ENCODE data around the gene CNTNAP2. TPM values are rescaled to one million over a fixed set of nuclear protein-coding genes. Genes with fewer than 3 reads are reported as not detected.
"Not testable (repeated sequence)": the region's sequence is repeated elsewhere in the genome, so short reads cannot be mapped to it uniquely, and the experiment has no call there.

CNTNAP2 gene
- total and polyA plus RNA-seq, 8 donors, result 0.09 to 1.1 (median 0.38) TPM

GRCh38 chr7:147586110-147586509 is 1469.5 kb downstream of the CNTNAP2 start:
- WGBS, 2 donors, result 33 to 36% methylated on average over 1 of the region's 1 CpG
- H3K27ac ChIP-seq, result no peak overlapping the region
- no peak overlapping the region for H3K4me3 ChIP-seq
- FAIRE-seq (no peak), ATAC-seq (no peak), DNase-seq (no peak)
- H3K4me1 ChIP-seq, result no peaks in the 10 kb centered on the region
- no peaks in the 10 kb centered on the region for H3K27me3 ChIP-seq
- no peak for TF ChIP-seq CTCF (IDR thresholded peaks at IDR 0.05)
- intact Hi-C loops (cut with DNase I), result no loop called here
- H3K36me3 ChIP-seq, result no peaks in the 10 kb centered on the region
- no peaks in the 10 kb centered on the region for H3K9me3 ChIP-seq

DNA sequence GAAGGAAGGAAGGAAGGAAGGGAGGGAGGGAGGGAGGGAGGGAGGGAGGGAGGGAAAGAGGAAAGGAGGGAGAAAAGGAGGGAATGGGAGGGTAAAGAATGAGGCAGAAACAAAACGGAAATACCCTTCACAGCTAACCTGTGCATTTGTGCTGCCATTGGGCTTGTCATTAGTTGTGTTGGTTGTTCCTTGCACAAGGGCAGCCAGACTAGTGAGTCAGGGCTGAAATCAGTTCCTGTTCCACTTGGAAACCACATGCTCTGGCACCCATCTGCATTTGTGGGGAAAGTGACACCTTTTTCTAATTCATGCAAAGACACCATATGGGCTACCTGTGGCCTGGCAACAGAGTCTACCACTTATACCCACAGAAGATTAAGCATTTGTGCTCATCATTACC is 1469.9 kb downstream of the CNTNAP2 start:
- DNase-seq (no peak), FAIRE-seq (no peak), ATAC-seq (no peak)
- intact Hi-C loops (cut with DNase I), result no loop called here
- H3K27ac ChIP-seq, result no peak overlapping the region
- no peak overlapping the region for H3K4me3 ChIP-seq
- no peaks in the 10 kb centered on the region for H3K4me1 ChIP-seq
- H3K36me3 ChIP-seq, result no peaks in the 10 kb centered on the region
- no peak for TF ChIP-seq CTCF (IDR thresholded peaks at IDR 0.05)
- H3K9me3 ChIP-seq, result no peaks in the 10 kb centered on the region
- WGBS, 2 donors, result 40 to 64% methylated on average over 1 of the region's 1 CpG
- H3K27me3 ChIP-seq, result no peaks in the 10 kb centered on the region

GRCh38 chr7:147593271-147594057 is 1476.9 kb downstream of the CNTNAP2 start:
- H3K4me3 ChIP-seq, result no peak overlapping the region
- DNase-seq (no peak), FAIRE-seq (no peak), ATAC-seq (no peak)
- WGBS, 2 donors, result 83 to 89% methylated on average over 2 of the region's 2 CpGs
- H3K27ac ChIP-seq, result no peak overlapping the region
- H3K27me3 ChIP-seq, result no peaks in the 10 kb centered on the region
- no peaks in the 10 kb centered on the region for H3K9me3 ChIP-seq
- no peak for TF ChIP-seq CTCF (IDR thresholded peaks at IDR 0.05)
- intact Hi-C loops (cut with DNase I), result no loop called here
- H3K4me1 ChIP-seq, result no peaks in the 10 kb centered on the region
- H3K36me3 ChIP-seq, result no peaks in the 10 kb centered on the region

DNA sequence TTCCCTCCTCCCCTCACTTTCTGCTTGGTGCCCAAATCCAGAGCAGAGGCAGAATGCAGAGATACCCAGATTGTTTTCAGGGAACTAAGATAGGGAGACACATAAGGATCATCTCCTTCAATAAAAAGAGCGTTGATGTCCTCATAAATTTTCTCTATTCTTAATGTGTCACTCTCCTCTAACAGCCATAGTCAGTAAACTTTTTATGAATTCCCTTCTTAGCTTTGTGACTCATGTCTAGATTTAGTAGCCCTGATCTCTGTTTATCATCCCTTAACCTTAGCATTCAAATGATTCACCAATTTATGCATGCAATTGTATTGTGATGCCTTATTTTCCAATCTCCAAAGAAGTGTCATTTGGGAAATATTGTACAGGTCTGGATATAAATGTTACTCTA is 1478.4 kb downstream of the CNTNAP2 start:
- Histone ChIP-seq H3K36me3 (no peaks in the 10 kb centered on the region), H3K9me3 (no peaks in the 10 kb centered on the region), H3K27me3 (no peaks in the 10 kb centered on the region), H3K27ac (no peak overlapping the region), H3K4me1 (no peaks in the 10 kb centered on the region), H3K4me3 (no peak overlapping the region)
- DNase-seq, result no peak
- ATAC-seq, result no peak
- WGBS, 2 donors, result 68 to 89% methylated on average over 1 of the region's 1 CpG
- intact Hi-C loops (cut with DNase I), result no loop called here
- TF ChIP-seq CTCF (IDR thresholded peaks at IDR 0.05), result no peak
- FAIRE-seq, result no peak

DNA sequence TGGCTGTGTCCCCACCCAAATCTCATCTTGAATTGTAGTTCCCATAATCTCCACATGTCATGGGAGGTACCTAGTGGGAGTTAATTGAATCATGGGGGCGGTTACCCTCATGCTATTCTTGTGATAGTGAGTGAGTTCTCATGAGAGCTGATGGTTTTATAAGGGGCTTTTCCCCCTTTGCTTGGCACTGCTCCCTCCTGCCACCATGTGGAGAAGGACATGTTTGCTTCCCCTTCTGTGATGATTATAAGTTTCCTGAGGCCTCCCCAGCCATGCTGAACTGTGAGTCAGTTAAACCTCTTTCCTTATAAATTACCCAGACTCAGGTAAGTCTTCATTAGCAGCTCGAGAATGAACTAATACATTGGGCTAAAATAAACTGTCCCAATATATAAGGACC is 1482.1 kb downstream of the CNTNAP2 start:
- 49 to 59% methylated on average over 2 of the region's 2 CpGs for WGBS, 2 donors
- H3K27ac ChIP-seq; H3K9me3 ChIP-seq; FAIRE-seq; H3K4me3 ChIP-seq; H3K27me3 ChIP-seq; ATAC-seq; H3K4me1 ChIP-seq; DNase-seq; H3K36me3 ChIP-seq; intact Hi-C loops (cut with DNase I): not testable (repeated sequence)
